HepG2 (cell line): ENCODE results near the gene KRTAP12-3. TPM values are rescaled to one million over a fixed set of nuclear protein-coding genes. Genes with fewer than 3 reads are reported as not detected.

Experiments
- AGO1 ChIP-seq: fragments of 200-400 bp; formaldehyde crosslinking; IDR thresholded peaks from 2 replicates; pipeline ENCODE4 v1.6.1; 2017; ENCODE audit warnings: mild to moderate bottlenecking, low read depth, low read length, moderate library complexity; ENCODE audit not compliant: poor library complexity, severe bottlenecking
- ARID4A ChIP-seq: sonication (generic); formaldehyde crosslinking; IDR thresholded peaks from 2 replicates; pipeline ENCODE4 v1.5.0; 2020; ENCODE audit warnings: mild to moderate bottlenecking, missing genetic modification reagents, borderline replicate concordance
- ATF4 ChIP-seq, 2 experiments: fragments of 450-650 bp in 1 of 2; sonication (generic) in 1 of 2; formaldehyde crosslinking; IDR thresholded peaks; 2 replicates each; pipeline versions ENCODE4 v1.5.0 to v1.8.0; 2020 to 2022; ENCODE audit warnings: mild to moderate bottlenecking in 1 of 2, missing genetic modification reagents in 1 of 2
- BCL6 ChIP-seq: IDR thresholded peaks from 2 replicates; pipeline ENCODE4 v1.6.1; 2016; ENCODE audit warnings: missing genetic modification reagents, missing compliant biosample characterization
- EEA1 ChIP-seq: sonication (generic); formaldehyde crosslinking; IDR thresholded peaks from 2 replicates; pipeline ENCODE4 v1.5.1; 2020; ENCODE audit warnings: mild to moderate bottlenecking, missing genetic modification reagents, borderline replicate concordance
- FOSL2 ChIP-seq: sonication (generic); formaldehyde crosslinking; IDR thresholded peaks from 2 replicates; pipeline ENCODE4 v1.4.0; 2020; ENCODE audit warnings: missing genetic modification reagents
- FOXK1 ChIP-seq: sonication (generic); formaldehyde crosslinking; IDR thresholded peaks from 2 replicates; pipeline ENCODE4 v1.4.0; 2020; ENCODE audit warnings: low read depth, missing genetic modification reagents, borderline replicate concordance
- GATA4 ChIP-seq: sonication (generic); IDR thresholded peaks from 2 replicates; pipeline ENCODE4 v1.6.1; 2016; ENCODE audit warnings: antibody characterized with exemption, low read depth, borderline replicate concordance
- GPN1 ChIP-seq: sonication (generic); formaldehyde crosslinking; IDR thresholded peaks from 2 replicates; pipeline ENCODE4 v1.5.1; 2020; ENCODE audit warnings: missing genetic modification reagents, borderline replicate concordance
- MXD4 ChIP-seq: IDR thresholded peaks from 2 replicates; pipeline ENCODE4 v1.6.1; 2016; ENCODE audit warnings: mild to moderate bottlenecking, missing biosample characterization, missing genetic modification reagents
- SIX1 ChIP-seq: sonication (generic); formaldehyde crosslinking; IDR thresholded peaks from 2 replicates; pipeline ENCODE4 v1.4.0; 2020; ENCODE audit warnings: missing genetic modification reagents, borderline replicate concordance
- SP4 ChIP-seq: sonication (generic); formaldehyde crosslinking; IDR thresholded peaks from 2 replicates; pipeline ENCODE4 v1.8.1; 2023; ENCODE audit warnings: mild to moderate bottlenecking, missing genetic modification reagents
- TFAP4 ChIP-seq: sonication (generic); IDR thresholded peaks from 2 replicates; pipeline ENCODE4 v1.6.1; 2016; ENCODE audit warnings: low read depth, borderline replicate concordance
- TFDP1 ChIP-seq: IDR thresholded peaks from 2 replicates; pipeline ENCODE4 v1.6.1; 2016; ENCODE audit warnings: missing compliant biosample characterization, missing genetic modification reagents, borderline replicate concordance
- THRA ChIP-seq: sonication (generic); formaldehyde crosslinking; IDR thresholded peaks from 2 replicates; pipeline ENCODE4 v1.4.0; 2020; ENCODE audit warnings: missing genetic modification reagents, borderline replicate concordance
- ZNF580 ChIP-seq: IDR thresholded peaks from 2 replicates; pipeline ENCODE4 v1.6.1; 2016; ENCODE audit warnings: low read depth, borderline replicate concordance
- ZNF788 ChIP-seq: sonication (generic); formaldehyde crosslinking; IDR thresholded peaks from 2 replicates; pipeline ENCODE4 v1.5.0; 2020; ENCODE audit warnings: mild to moderate bottlenecking, missing genetic modification reagents, borderline replicate concordance
- ZNF839 ChIP-seq: sonication (generic); formaldehyde crosslinking; IDR thresholded peaks from 2 replicates; pipeline ENCODE4 v1.4.0; 2020; ENCODE audit warnings: missing genetic modification reagents, mild to moderate bottlenecking, borderline replicate concordance
- polyA plus RNA-seq, 8 experiments: library from polyadenylated mRNA; depleted of rRNA in 3 of 8; stranded (reverse) in 7 of 8; unstranded in 1 of 8; fragments of >200 nt; fragmentation: Illumina TruSeq in 4 of 8; extraction: Trizol in 4 of 8; gene quantifications; 2 replicates each; pipeline versions ENCODE4 v1.2.1 to v1.2.3, GENCODE V29; 2011 to 2016; ENCODE audit warnings: low read depth in 4 of 8, missing spikeins in 1 of 8, mixed read lengths in 1 of 8; ENCODE audit not compliant: insufficient read depth in 1 of 8
- total RNA-seq, 5 experiments: library from RNA; depleted of rRNA; stranded (reverse); fragments of >200 nt; fragmentation: Illumina TruSeq; extraction: Trizol; gene quantifications; 2 replicates each; pipeline ENCODE4 v1.2.3, GENCODE V29; 2016; ENCODE audit warnings: low read depth in 1 of 5

The KRTAP12-3 gene
- total and polyA plus RNA-seq, 2 of the 13 experiments (the other 11 are each of a cell fraction or from before 2014, with no cell fraction given) = not detected

GRCh38 chr21:44700101-44701022 is 42.6 kb downstream of the KRTAP12-3 start (continued):
- TF ChIP-seq THRA (CRISPR knock-in tag) = peak; percentile 87; the same call in 1 of the 2 replicates
- TF ChIP-seq TFDP1 = peak; percentile 68; the same call in 1 of the 2 replicates
- 0 out of 2 replicates have a peak, but pooled peaks have one; percentile 13 for TF ChIP-seq MXD4 (CRISPR knock-in tag)
- TF ChIP-seq SIX1 (CRISPR knock-in tag) = no peak
- 0 out of 4 replicates have a peak, but pooled peaks of 1 of the 2 experiments have one; percentile 49 for TF ChIP-seq ATF4 (CRISPR knock-in tag; IDR thresholded peaks at IDR 0.05)
- TF ChIP-seq TFAP4 = no peak
- TF ChIP-seq FOXK1 (CRISPR knock-in tag) = peak; percentile 79; the same call in 1 of the 2 replicates
- no peak for TF ChIP-seq SP4 (CRISPR knock-in tag)
- TF ChIP-seq ZNF839 (CRISPR knock-in tag) = no peak
- TF ChIP-seq GPN1 (CRISPR knock-in tag) = no peak
- no peak for TF ChIP-seq GATA4
- no peak for TF ChIP-seq AGO1
- peak; percentile 52; the same call in 1 of the 2 replicates for TF ChIP-seq ARID4A
- TF ChIP-seq ZNF788 (CRISPR knock-in tag) = peak; percentile 62; the same call in 1 of the 2 replicates
- peak; percentile 62; the same call in 1 of the 2 replicates for TF ChIP-seq BCL6 (CRISPR knock-in tag)
- TF ChIP-seq ZNF580 (CRISPR knock-in tag) = peak; percentile 66; the same call in 1 of the 2 replicates
- TF ChIP-seq EEA1 (CRISPR knock-in tag) = no peak
- peak; percentile 80 for TF ChIP-seq FOSL2 (CRISPR knock-in tag)
